Neural crest cell (in vitro differentiated cells): Measurements from ENCODE around the gene PPM1E. TPM values are rescaled to one million over a fixed set of nuclear protein-coding genes. Genes with fewer than 3 reads are reported as not detected.
A peak's percentile ranks its signal among the peaks of the same experiment; 100 is the strongest.
"Not testable (repeated sequence)": the region's sequence is repeated elsewhere in the genome, so short reads cannot be mapped to it uniquely, and the experiment has no call there.

Experiments
- DNase-seq: peaks from one replicate; pipeline ENCODE4 v3.0.0; 2021; ENCODE audit warnings: low read depth, mixed read lengths, low spot score
- H3K27ac Mint-ChIP-seq: one replicate; pipeline ENCODE4 v1.8.0; 2021; ENCODE audit warnings: mild to moderate bottlenecking, mixed read lengths; ENCODE audit not compliant: unreplicated experiment
- H3K27me3 Mint-ChIP-seq: 2 replicates; pipeline ENCODE4 v1.8.0; 2021; ENCODE audit warnings: low read depth, mild to moderate bottlenecking, mixed read lengths
- H3K36me3 Mint-ChIP-seq: 2 replicates; pipeline ENCODE4 v1.8.0; 2021; ENCODE audit warnings: low read depth, mild to moderate bottlenecking, mixed read lengths
- H3K4me1 Mint-ChIP-seq: 2 replicates; pipeline ENCODE4 v1.8.0; 2021; ENCODE audit warnings: mixed read lengths
- H3K4me3 Mint-ChIP-seq: one replicate; pipeline ENCODE4 v1.8.0; 2021; ENCODE audit warnings: mild to moderate bottlenecking, mixed read lengths
- H3K9me3 Mint-ChIP-seq: 2 replicates; pipeline ENCODE4 v1.8.0; 2021; ENCODE audit warnings: mixed read lengths
- CTCF ChIP-seq: fragments of 200-600 bp; sonication (generic); conservative IDR thresholded peaks from 2 replicates; pipeline ENCODE4 v1.5.0; 2021; ENCODE audit warnings: antibody characterized with exemption, mild to moderate bottlenecking
- total RNA-seq: library from RNA; stranded (reverse); gene quantifications from 2 replicates; pipeline ENCODE4 v1.2.1, GENCODE V29; 2021

PPM1E gene
- total RNA-seq, 1 donor from 2014 or later, result 15.2 TPM

- Mint-ChIP-seq H3K36me3 (no peaks in the 10 kb centered on the region), H3K4me1 (no peaks in the 10 kb centered on the region), H3K9me3 (no peaks in the 10 kb centered on the region), H3K27me3 (peaks cover 3% of the 10 kb centered on the region), H3K4me3 (no peak overlapping the region), H3K27ac (no peak overlapping the region)
- no peak for TF ChIP-seq CTCF
- DNase-seq, result no peak
Measured at GRCh38 chr17:58747674-58748073, 8.0 kb upstream of the PPM1E start.

- not testable (repeated sequence) for H3K4me3 Mint-ChIP-seq, H3K4me1 Mint-ChIP-seq, DNase-seq, H3K27me3 Mint-ChIP-seq, H3K36me3 Mint-ChIP-seq, H3K9me3 Mint-ChIP-seq, H3K27ac Mint-ChIP-seq
Measured at GRCh38 chr17:58749627-58750026, 6.0 kb upstream of the PPM1E start.

- no peaks in the 10 kb centered on the region for H3K9me3 Mint-ChIP-seq
- TF ChIP-seq CTCF, result no peak
- H3K36me3 Mint-ChIP-seq, result no peaks in the 10 kb centered on the region
- no peak overlapping the region for H3K27ac Mint-ChIP-seq
- no peak for DNase-seq
- H3K4me1 Mint-ChIP-seq, result peaks cover 15% of the 10 kb centered on the region
- H3K27me3 Mint-ChIP-seq, result peaks cover 7% of the 10 kb centered on the region
- peak overlapping the region; percentile 0 for H3K4me3 Mint-ChIP-seq
Measured at GRCh38 chr17:58753026-58753425, 2.6 kb upstream of the PPM1E start.

GRCh38 chr17:58755269-58755576 is 431 bp upstream of the PPM1E start:
- Mint-ChIP-seq H3K9me3 (no peaks in the 10 kb centered on the region), H3K36me3 (no peaks in the 10 kb centered on the region), H3K27me3 (peaks cover 7% of the 10 kb centered on the region), H3K4me1 (peaks cover 15% of the 10 kb centered on the region), H3K27ac (no peak overlapping the region), H3K4me3 (peak overlapping the region; percentile 93)
- TF ChIP-seq CTCF, result no peak
- no peak for DNase-seq

GRCh38 chr17:58756246-58757161 is 850 bp downstream of the PPM1E start:
- peaks cover 1% of the 10 kb centered on the region for H3K36me3 Mint-ChIP-seq
- peaks cover 15% of the 10 kb centered on the region for H3K4me1 Mint-ChIP-seq
- peak; percentile 32 for DNase-seq
- TF ChIP-seq CTCF, result no peak
- peak overlapping the region; percentile 98 for H3K27ac Mint-ChIP-seq
- peaks cover 4% of the 10 kb centered on the region for H3K27me3 Mint-ChIP-seq
- H3K9me3 Mint-ChIP-seq, result no peaks in the 10 kb centered on the region
- H3K4me3 Mint-ChIP-seq, result peak overlapping the region; percentile 97

- H3K27ac Mint-ChIP-seq, result no peak overlapping the region
- peak overlapping the region; percentile 97 for H3K4me3 Mint-ChIP-seq
- no peak for TF ChIP-seq CTCF
- H3K36me3 Mint-ChIP-seq, result peaks cover 3% of the 10 kb centered on the region
- peaks cover 4% of the 10 kb centered on the region for H3K27me3 Mint-ChIP-seq
- H3K4me1 Mint-ChIP-seq, result peaks cover 15% of the 10 kb centered on the region
- H3K9me3 Mint-ChIP-seq, result no peaks in the 10 kb centered on the region
- DNase-seq, result no peak
Measured at GRCh38 chr17:58757162-58757613, 1.5 kb downstream of the PPM1E start.
